GM21528 (cell line): ENCODE measurements around the gene NCR2.

Source experiments
- ATAC-seq: cut with Tn5 transposase; IDR thresholded peaks from one replicate; pipeline ENCODE4 v1.9.1; 2021; ENCODE audit warnings: mild to moderate bottlenecking, moderate library complexity; ENCODE audit not compliant: unreplicated experiment, low FRiP score

NCR2 gene

GRCh38 chr6:41327177-41327576, 8.2 kb upstream of the NCR2 start:
- no peak for ATAC-seq

GRCh38 chr6:41331401-41332150, 3.8 kb upstream of the NCR2 start:
- no peak for ATAC-seq

- ATAC-seq = no peak
These were observed 3.2 kb upstream of the NCR2 start for GRCh38 chr6:41332241-41332640.

GRCh38 chr6:41332842-41333736, 2.3 kb upstream of the NCR2 start:
- ATAC-seq = no peak

- peak; percentile 12 for ATAC-seq
These were observed 847 bp upstream of the NCR2 start for GRCh38 chr6:41334482-41335040.

GRCh38 chr6:41335943-41336342, 535 bp downstream of the NCR2 start:
- no peak for ATAC-seq

- no peak for ATAC-seq
These were observed 1.4 kb downstream of the NCR2 start for GRCh38 chr6:41336824-41337223.

GRCh38 chr6:41337709-41338108, 2.3 kb downstream of the NCR2 start:
- ATAC-seq = no peak

- no peak for ATAC-seq
These were observed 3.3 kb downstream of the NCR2 start for GRCh38 chr6:41338659-41339058.

GRCh38 chr6:41341580-41341979, 6.2 kb downstream of the NCR2 start:
- no peak for ATAC-seq

- no peak for ATAC-seq
These were observed 6.8 kb downstream of the NCR2 start for GRCh38 chr6:41342241-41342640.

- no peak for ATAC-seq
These were observed 8.3 kb downstream of the NCR2 start for GRCh38 chr6:41343641-41344187.

- ATAC-seq = no peak
These were observed 9.5 kb downstream of the NCR2 start for GRCh38 chr6:41344876-41345275.

GRCh38 chr6:41345901-41346300, 10.5 kb downstream of the NCR2 start:
- ATAC-seq = no peak

- no peak for ATAC-seq
These were observed 11.0 kb downstream of the NCR2 start for GRCh38 chr6:41346441-41346840.

GRCh38 chr6:41347378-41348050, 12.1 kb downstream of the NCR2 start:
- ATAC-seq = no peak

GRCh38 chr6:41348934-41349333, 13.5 kb downstream of the NCR2 start:
- no peak for ATAC-seq

GRCh38 chr6:41352396-41352795, 17.0 kb downstream of the NCR2 start:
- no peak for ATAC-seq

- no peak for ATAC-seq
These were observed 17.5 kb downstream of the NCR2 start for GRCh38 chr6:41352907-41353306.

- no peak for ATAC-seq
These were observed 17.9 kb downstream of the NCR2 start for GRCh38 chr6:41353333-41353732.

GRCh38 chr6:41355952-41356351, 20.5 kb downstream of the NCR2 start:
- no peak for ATAC-seq
